Measurements from ENCODE around the gene BFAR.
"Not testable (repeated sequence)": the region's sequence is repeated elsewhere in the genome, so short reads cannot be mapped to it uniquely, and the experiment has no call there.

The BFAR gene

DNA sequence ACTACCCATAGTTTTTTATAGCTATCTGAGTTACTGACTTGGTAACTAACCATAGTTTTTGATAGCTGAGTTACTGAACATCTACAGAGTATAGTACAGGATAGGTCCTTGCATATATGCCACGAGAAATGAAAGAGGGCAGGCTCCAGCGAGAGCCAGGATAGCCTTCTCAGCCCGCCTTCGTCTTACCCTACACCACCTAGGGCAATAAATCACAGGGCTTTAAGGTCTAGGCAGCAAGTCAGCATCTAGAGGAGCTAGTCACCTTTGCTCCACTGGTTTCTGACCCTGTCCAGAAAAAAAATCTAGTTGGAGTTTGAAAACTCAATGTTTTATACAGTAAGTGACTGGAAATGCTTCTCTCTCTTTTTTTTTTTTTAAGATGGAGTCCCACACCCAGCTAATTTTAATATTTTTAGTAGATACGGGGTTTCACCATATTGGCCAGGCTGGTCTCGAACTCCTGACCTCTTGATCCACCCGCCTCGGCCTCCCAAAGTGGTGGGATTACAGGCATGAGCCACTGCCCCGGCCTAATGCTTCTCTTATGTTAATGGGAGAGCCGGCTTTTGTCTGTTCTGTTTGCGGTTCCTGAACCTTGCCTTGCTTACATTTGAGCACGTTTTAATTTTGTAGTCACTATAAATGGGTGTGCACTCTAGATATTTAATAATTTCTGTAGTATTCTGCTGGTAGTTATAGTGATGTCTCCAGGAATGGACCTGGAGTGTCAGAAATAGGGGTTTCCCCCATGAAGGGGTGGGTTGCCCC, 2.8 kb downstream of the BFAR start:
- no peak overlapping the region for H3K4me3 ChIP-seq (ENCODE audit: low read depth, low read length)
- TF ChIP-seq, protein P1, sequence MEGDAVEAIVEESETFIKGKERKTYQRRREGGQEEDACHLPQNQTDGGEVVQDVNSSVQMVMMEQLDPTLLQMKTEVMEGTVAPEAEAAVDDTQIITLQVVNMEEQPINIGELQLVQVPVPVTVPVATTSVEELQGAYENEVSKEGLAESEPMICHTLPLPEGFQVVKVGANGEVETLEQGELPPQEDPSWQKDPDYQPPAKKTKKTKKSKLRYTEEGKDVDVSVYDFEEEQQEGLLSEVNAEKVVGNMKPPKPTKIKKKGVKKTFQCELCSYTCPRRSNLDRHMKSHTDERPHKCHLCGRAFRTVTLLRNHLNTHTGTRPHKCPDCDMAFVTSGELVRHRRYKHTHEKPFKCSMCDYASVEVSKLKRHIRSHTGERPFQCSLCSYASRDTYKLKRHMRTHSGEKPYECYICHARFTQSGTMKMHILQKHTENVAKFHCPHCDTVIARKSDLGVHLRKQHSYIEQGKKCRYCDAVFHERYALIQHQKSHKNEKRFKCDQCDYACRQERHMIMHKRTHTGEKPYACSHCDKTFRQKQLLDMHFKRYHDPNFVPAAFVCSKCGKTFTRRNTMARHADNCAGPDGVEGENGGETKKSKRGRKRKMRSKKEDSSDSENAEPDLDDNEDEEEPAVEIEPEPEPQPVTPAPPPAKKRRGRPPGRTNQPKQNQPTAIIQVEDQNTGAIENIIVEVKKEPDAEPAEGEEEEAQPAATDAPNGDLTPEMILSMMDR (IDR thresholded peaks at IDR 0.05; ENCODE audit: control insufficient read depth, extremely low read depth, insufficient read depth) = no peak
- DNase-seq (ENCODE audit: low read depth) = no peak

DNA sequence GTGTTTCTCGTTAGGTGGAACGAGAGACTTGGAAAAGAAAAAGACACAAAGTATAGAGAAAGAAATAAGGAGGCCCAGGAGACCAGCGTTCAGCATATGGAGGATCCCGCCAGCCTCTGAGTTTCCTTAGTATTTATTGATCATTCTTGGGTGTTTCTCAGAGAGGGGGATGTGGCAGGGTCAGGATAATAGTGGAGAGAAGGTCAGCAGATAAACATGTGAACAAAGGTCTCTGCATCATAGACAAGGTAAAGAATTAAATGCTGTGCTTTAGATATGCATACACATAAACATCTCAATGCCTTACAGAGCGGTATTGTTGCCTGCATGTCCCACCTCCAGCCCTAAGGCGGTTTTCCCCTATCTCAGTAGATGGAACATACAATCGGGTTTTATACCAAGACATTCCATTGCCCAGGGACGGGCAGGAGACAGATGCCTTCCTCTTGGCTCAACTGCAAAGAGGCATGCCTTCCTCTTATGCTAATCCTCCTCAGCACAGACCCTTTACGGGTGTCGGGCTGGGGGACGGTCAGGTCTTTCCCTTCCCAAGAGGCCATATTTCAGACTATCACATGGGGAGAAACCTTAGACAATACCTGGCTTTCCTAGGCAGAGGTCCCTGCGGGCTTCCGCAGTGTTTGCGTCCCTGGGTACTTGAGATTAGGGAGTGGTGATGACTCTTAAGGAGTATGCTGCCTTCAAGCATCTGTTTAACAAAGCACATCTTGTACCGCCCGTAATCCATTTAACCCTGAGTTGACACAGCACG, 3.6 kb downstream of the BFAR start:
- DNase-seq (ENCODE audit: low read depth); H3K4me3 ChIP-seq (ENCODE audit: low read depth, low read length): not testable (repeated sequence)

DNA sequence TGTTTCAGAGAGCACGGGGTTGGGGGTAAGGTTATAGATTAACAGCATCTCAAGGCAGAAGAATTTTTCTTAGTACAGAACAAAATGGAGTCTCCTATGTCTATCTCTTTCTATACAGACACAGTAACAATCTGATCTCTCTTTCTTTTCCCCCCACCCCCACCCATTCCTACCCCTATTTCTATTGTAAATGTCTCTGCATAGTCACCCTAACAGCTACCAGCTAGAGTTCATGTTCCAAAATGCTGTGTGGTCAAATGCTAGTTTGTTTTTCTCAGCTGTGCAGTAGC, 4.1 kb downstream of the BFAR start:
- DNase-seq (ENCODE audit: low read depth); H3K4me3 ChIP-seq (ENCODE audit: low read depth, low read length): not testable (repeated sequence)

DNA sequence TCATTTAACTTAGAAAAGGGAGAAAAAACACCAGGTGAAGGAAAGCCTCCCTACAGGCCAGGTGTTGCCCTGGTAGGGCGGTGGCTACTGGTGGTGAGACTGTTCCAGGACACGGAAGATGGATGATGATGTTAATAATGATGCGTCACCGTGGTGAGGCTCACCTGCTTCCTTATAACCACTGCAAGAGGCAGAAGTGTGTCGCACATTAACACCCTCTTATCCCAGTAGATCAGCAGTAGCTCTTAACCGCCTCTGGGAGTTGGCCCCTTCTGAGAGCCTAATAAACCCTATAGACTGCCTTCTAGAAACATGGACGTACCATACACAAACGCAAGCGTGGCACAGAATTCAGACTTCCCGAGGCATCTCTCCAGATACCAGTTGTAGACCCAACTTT, 7.8 kb downstream of the BFAR start:
- no peak for DNase-seq (ENCODE audit: low read depth)
- H3K4me3 ChIP-seq (ENCODE audit: low read depth, low read length) = no peak overlapping the region
- TF ChIP-seq, protein P1 (IDR thresholded peaks at IDR 0.05; ENCODE audit: control insufficient read depth, extremely low read depth, insufficient read depth) = no peak

DNA sequence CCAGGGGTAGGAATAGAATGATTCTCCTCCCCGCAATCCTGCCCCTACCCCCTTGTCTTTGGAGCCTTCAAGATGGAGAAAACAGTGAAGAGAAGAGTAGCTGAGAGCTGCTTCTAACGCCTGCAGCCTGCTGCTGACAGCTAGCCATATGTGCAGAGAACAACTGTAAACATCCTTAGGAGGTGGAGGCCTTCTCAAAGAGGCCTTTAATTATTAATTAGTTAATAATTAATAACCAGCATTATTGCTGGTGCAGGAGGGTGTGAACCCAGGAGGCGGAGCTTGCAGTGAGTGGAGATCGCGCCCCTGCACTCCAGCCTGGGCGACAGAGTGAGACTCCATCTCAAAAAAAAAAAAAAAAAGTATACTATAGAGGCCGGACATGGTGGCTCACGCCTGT, 8.5 kb downstream of the BFAR start:
- no peak overlapping the region for H3K4me3 ChIP-seq (ENCODE audit: low read depth, low read length)
- DNase-seq (ENCODE audit: low read depth) = no peak
- TF ChIP-seq, protein P1 (IDR thresholded peaks at IDR 0.05; ENCODE audit: control insufficient read depth, extremely low read depth, insufficient read depth) = no peak

DNA sequence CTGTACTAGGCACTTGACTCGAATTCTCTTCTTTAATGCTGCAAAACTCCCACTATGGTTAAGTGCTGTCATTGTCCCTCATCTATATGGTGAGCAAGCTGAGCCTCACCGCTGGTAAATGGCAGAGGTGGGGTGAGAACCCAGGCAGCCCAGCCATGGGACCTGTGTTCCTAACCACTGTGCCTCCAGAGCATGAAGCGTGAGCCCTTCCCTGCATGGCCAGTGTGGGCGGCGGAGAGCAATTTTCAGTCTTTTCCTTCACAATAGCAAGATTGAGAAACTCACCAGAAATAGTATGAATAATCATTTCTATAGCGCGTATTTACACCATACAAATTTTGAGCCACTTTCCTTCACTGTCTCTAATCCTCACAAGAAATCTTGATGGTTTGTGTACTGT, 9.2 kb downstream of the BFAR start:
- TF ChIP-seq, protein P1 (IDR thresholded peaks at IDR 0.05; ENCODE audit: control insufficient read depth, extremely low read depth, insufficient read depth) = no peak
- DNase-seq (ENCODE audit: low read depth) = no peak
- H3K4me3 ChIP-seq (ENCODE audit: low read depth, low read length) = no peak overlapping the region

DNA sequence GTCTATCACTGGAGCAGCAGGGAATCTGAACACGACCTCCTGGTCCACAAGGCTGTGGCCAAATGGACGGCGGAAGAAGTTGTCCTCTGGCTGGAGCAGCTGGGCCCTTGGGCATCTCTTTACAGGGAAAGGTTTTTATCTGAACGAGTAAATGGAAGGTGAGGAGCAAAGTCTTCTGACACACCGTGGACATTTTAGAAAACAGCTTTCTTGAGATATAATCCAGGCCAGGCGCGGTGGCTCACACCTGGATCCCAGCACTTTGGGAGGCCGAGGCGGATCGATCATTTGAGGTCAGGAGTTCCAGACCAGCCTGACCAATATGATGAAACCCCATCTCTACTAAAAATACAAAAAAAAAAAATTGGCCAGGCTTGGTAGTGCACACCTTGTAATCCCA, 17.1 kb downstream of the BFAR start:
- TF ChIP-seq, protein P1 (IDR thresholded peaks at IDR 0.05; ENCODE audit: control insufficient read depth, extremely low read depth, insufficient read depth) = no peak
- DNase-seq (ENCODE audit: low read depth) = no peak
- H3K4me3 ChIP-seq (ENCODE audit: low read depth, low read length) = no peak overlapping the region

DNA sequence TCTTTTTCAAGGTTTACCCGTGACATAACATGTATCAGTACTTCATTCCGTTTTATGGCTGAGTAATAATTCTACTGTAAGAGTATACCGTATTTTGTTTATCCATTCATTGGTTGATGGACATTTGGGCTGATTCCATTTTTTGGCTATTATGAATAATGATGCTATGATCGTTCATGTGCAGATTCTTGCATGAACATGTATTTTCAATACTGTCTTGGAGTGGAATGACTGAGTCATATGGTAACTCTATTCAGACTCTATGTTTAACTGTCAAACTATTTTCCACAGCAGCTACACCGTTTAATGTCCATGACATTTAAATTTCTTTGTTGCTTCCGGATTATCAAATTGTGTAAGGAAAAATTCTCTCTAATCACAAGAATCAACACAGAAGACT, 17.9 kb downstream of the BFAR start:
- DNase-seq (ENCODE audit: low read depth) = no peak
- no peak overlapping the region for H3K4me3 ChIP-seq (ENCODE audit: low read depth, low read length)
- TF ChIP-seq, protein P1 (IDR thresholded peaks at IDR 0.05; ENCODE audit: control insufficient read depth, extremely low read depth, insufficient read depth) = no peak

Data from LNCaP clone FGC (cell line).